ENCODE results near the gene GRB7. TPM values are rescaled to one million over a fixed set of nuclear protein-coding genes. Genes with fewer than 3 reads are reported as not detected.
"Not testable (repeated sequence)": the region's sequence is repeated elsewhere in the genome, so short reads cannot be mapped to it uniquely, and the experiment has no call there.

GRB7 gene
- total RNA-seq, 1 donor from 2014 or later = 31.8 TPM

- peak; percentile 14 for TF ChIP-seq CTCF (conservative IDR thresholded peaks at IDR 0.05)
- H3K4me3 Mint-ChIP-seq = no peak overlapping the region
Observed at GRCh38 chr17:39744836-39745215, 7.1 kb downstream of the GRB7 start.

GRCh38 chr17:39745335-39746144 is 7.8 kb downstream of the GRB7 start:
- peaks cover 5% of the 10 kb centered on the region for H3K4me1 Mint-ChIP-seq (ENCODE audit: unreplicated experiment)
- peaks cover 3% of the 10 kb centered on the region for H3K36me3 Mint-ChIP-seq
- DNase-seq (ENCODE audit: extremely low spot score, unreplicated experiment) = no peak
- H3K27ac Mint-ChIP-seq = no peak overlapping the region
- TF ChIP-seq CTCF (conservative IDR thresholded peaks at IDR 0.05) = no peak
- H3K9me3 Mint-ChIP-seq = no peaks in the 10 kb centered on the region
- H3K27me3 Mint-ChIP-seq = peaks cover 3% of the 10 kb centered on the region
- H3K4me3 Mint-ChIP-seq = no peak overlapping the region

More at GRCh38 chr17:39744836-39745215, 7.1 kb downstream of the GRB7 start:
- Mint-ChIP-seq H3K27ac (no peak overlapping the region), H3K4me1 (ENCODE audit: unreplicated experiment) (peaks cover 10% of the 10 kb centered on the region), H3K9me3 (no peaks in the 10 kb centered on the region), H3K27me3 (peaks cover 8% of the 10 kb centered on the region), H3K36me3 (peaks cover 3% of the 10 kb centered on the region)
- DNase-seq (ENCODE audit: extremely low spot score, unreplicated experiment) = no peak

GRCh38 chr17:39746145-39746461 is 8.4 kb downstream of the GRB7 start:
- no peak for TF ChIP-seq CTCF (conservative IDR thresholded peaks at IDR 0.05)
- Mint-ChIP-seq H3K36me3 (peaks cover 3% of the 10 kb centered on the region), H3K27me3 (peaks cover under 1% of the 10 kb centered on the region), H3K4me3 (no peak overlapping the region), H3K9me3 (no peaks in the 10 kb centered on the region), H3K4me1 (ENCODE audit: unreplicated experiment) (peaks cover under 1% of the 10 kb centered on the region), H3K27ac (no peak overlapping the region)
- no peak for DNase-seq (ENCODE audit: extremely low spot score, unreplicated experiment)

GRCh38 chr17:39747745-39748144 is 10.0 kb downstream of the GRB7 start:
- Mint-ChIP-seq H3K4me1 (ENCODE audit: unreplicated experiment) (peaks cover 10% of the 10 kb centered on the region), H3K4me3 (no peak overlapping the region), H3K36me3 (peaks cover 3% of the 10 kb centered on the region), H3K27ac (peak overlapping the region; percentile 57), H3K27me3 (no peaks in the 10 kb centered on the region), H3K9me3 (no peaks in the 10 kb centered on the region)
- TF ChIP-seq CTCF (conservative IDR thresholded peaks at IDR 0.05) = no peak
- DNase-seq (ENCODE audit: extremely low spot score, unreplicated experiment) = no peak

- not testable (repeated sequence) for DNase-seq (ENCODE audit: extremely low spot score, unreplicated experiment); H3K27ac Mint-ChIP-seq; H3K9me3 Mint-ChIP-seq; H3K36me3 Mint-ChIP-seq; H3K27me3 Mint-ChIP-seq; H3K4me3 Mint-ChIP-seq; H3K4me1 Mint-ChIP-seq (ENCODE audit: unreplicated experiment)
Observed at GRCh38 chr17:39748444-39749034, 10.8 kb downstream of the GRB7 start.

All from type B pancreatic cell (in vitro differentiated cells).